Left kidney (tissue), 2 donors: ENCODE results near the gene FOXO4. TPM values are rescaled to one million over a fixed set of nuclear protein-coding genes. Genes with fewer than 3 reads are reported as not detected.
A peak's percentile ranks its signal among the peaks of the same experiment; 100 is the strongest.

ENCODE experiments used
- DNase-seq: peaks from one replicate; pipeline ENCODE4 v3.0.0-alpha.2; 2013
- polyA plus RNA-seq: library from polyadenylated mRNA; unstranded; fragments of 120-200 nt; gene quantifications from one replicate; pipeline ENCODE4 v1.2.1, GENCODE V29; 2013; ENCODE audit not compliant: insufficient read length

Gene FOXO4
- polyA plus RNA-seq, 1 donor, result 19.3 TPM

DNA sequence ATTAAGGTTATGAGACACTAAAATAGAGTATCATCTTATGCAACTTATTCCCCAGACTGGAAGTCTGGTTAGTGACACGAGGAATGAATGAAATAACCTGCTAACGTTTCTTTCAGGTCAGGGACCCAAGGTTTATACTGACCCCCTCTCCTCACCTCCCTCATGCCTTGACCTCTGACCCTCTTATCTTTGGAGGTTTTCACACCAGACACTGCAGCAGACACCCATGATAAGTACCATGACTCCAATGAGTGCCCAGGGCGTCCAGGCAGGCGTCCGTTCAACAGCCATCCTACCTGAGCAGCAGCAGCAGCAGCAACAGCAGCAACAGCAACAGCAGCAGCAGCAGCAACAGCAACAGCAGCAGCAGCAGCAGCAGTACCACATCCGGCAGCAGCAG, 44.8 kb downstream of the FOXO4 start:
- DNase-seq, result no peak

DNA sequence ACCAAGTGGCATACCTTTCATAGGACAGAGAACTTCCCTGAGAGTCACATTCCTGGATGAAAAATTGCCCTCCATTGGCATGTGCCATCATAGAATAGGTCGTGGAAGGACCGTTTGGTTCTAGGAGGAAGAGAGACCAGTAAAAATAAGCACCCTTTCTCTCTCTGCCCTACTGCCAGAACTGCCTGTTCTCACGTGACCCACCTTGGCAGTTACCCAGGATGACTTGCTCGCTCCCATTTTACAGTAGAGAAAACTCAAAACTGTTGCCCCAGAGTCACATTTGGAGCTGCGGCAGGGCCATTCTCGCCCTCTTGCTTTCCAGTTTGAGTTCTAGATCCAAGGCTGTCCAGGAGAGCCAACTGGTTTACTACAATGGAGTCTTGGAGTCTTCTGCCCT, 47.9 kb downstream of the FOXO4 start:
- DNase-seq, result no peak

DNA sequence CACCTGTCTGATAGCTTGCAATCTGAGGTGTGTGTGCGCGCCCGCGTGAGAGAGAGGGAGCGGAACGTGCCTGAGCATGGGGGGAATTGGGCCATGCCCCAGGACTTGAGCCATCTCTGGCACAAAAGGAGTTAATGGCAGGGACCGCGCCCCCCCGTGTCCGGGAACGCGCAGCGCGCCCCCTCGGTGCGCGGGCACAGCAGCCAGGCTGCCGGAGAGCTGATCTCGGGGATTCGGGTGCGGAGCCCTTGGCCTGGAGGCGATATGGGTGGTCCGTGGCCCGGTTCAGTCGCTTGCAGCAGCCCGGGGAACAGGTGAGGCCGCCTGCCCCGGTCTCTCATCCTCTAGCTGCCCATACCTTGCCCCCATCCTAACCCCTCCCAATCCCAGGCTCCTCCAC, 49.0 kb downstream of the FOXO4 start, which contains the start of gene NLGN3:
NLGN3 (plus strand) TSS at position 191 of the 400 bp plus-strand sequence. CDS start 2,909 bp downstream, outside the sequence.
- DNase-seq, result peak; percentile 17

DNA sequence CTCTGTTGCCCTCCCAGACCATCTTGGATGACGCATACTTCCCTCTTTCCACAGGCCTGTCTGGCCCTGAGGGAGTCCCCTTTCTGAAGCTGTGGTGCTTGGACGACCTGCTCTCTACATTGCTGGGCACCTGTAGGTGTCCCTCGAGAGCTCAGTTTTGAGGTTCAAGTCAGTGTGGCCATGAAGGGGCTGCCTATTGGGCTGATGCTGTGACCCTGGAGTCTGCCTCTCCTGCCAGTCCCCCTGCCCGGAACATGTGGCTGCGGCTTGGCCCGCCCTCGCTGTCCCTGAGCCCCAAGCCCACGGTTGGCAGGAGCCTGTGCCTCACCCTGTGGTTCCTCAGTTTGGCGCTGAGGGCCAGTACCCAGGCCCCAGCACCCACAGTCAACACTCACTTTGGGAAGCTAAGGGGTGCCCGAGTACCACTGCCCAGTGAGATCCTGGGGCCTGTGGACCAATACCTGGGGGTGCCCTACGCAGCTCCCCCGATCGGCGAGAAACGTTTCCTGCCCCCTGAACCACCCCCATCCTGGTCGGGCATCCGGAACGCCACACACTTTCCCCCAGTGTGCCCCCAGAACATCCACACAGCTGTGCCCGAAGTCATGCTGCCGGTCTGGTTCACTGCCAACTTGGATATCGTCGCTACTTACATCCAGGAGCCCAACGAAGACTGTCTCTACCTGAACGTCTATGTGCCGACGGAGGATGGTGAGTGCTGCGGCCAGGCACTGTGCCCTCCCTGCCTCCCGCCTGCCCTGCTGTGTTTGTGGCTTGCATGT, 52.0 kb downstream of the FOXO4 start:
- DNase-seq, result no peak

DNA sequence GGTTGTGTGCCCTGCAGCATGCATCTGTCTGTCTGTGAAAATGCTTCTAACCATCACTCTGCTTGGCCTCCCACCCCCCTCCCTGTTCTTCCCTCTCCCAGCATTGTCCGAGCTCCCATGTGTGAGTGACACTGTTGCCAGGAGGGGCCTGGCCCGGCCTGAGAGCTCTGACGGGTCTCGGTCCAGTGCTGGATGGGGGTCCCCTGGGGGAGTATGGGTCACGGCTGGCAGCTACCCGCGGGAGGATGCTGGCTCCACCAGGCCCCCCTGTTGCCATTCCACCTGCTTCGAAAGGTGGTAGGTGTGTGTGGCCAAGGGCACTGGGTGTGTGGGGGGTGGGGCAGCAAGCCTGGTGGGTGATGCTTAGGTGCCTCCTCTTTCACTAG, 52.6 kb downstream of the FOXO4 start:
- DNase-seq, result no peak

DNA sequence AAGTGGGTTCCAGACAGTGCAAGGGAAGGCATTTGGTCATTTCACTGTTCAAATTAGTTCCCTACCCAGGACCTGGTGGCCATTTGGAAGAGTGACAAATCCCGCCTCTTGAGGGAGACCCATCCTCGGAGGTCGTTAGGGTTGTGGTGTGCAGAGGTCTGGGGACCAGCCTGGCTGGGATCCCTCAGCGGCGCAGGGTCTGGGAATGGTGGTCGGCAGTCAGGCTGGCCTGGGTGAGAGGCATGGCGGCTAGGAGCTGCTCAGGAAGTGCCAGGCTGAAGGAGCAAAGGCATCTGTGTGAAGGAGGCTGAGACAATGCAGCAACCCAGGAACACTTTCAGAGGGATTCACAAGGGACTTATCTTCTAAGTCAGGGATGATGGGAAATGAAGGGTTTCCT, 55.7 kb downstream of the FOXO4 start:
- DNase-seq, result no peak

Other genes starting within 250 kb of the FOXO4 start
- 0.17 TPM for gene TEX11, start 187.1 kb upstream of the FOXO4 start, polyA plus RNA-seq
- gene SLC7A3, start 164.8 kb upstream of the FOXO4 start, polyA plus RNA-seq, result 2.9 TPM
- gene SNX12, start 27.5 kb upstream of the FOXO4 start, polyA plus RNA-seq, result 51.7 TPM
- not detected for gene CXorf65, start 10.9 kb downstream of the FOXO4 start, polyA plus RNA-seq
- gene IL2RG, start 15.7 kb downstream of the FOXO4 start, polyA plus RNA-seq, result 0.93 TPM
- gene MED12, start 22.7 kb downstream of the FOXO4 start, polyA plus RNA-seq, result 50.0 TPM
- gene NLGN3, start 49.0 kb downstream of the FOXO4 start, polyA plus RNA-seq, result 5.1 TPM
- gene GJB1, start 127.4 kb downstream of the FOXO4 start, polyA plus RNA-seq, result 39.8 TPM
- gene ZMYM3, start 158.3 kb downstream of the FOXO4 start, polyA plus RNA-seq, result 72.8 TPM
- 749 TPM for gene NONO, start 187.8 kb downstream of the FOXO4 start, polyA plus RNA-seq
- gene ITGB1BP2, start 205.9 kb downstream of the FOXO4 start, polyA plus RNA-seq, result 2.8 TPM